HG02870 (cell line): Measurements from ENCODE around the gene NOP56.

Experiments
- ATAC-seq: cut with Tn5 transposase; IDR thresholded peaks from one replicate; pipeline ENCODE4 v1.9.1; 2021; ENCODE audit warnings: mild to moderate bottlenecking, moderate library complexity; ENCODE audit not compliant: unreplicated experiment

The NOP56 gene

DNA sequence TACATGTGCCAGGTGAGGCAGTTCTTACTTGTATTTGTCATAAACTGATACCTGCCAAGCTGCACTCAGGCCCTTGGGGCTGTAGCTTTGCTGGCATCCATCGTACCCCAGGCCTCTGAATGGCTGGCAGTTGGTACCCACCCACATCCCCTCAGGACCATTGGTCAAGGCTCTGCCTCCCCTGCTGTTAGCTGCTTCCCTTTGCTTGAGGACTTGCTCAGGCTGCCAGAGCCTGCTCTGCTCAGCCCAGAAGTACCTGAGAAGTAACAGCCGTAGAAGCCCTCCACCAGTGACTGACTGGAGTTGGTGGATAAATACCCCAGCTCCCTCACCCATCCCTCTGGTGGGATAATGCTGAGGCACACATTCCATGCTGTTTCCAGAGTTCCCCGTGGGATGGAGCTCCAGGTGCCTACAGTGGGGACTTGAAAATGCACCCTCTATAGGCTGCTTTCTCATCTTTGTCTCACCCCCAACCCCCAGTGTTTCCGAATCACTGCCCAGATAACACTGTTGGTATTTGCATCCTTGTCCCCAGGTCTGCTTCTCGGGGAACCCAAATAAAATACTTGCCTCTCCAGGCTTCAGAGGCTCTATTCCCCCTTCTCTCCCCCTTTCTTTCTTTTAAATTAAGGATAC is 47.5 kb downstream of the NOP56 start:
- ATAC-seq, result no peak

DNA sequence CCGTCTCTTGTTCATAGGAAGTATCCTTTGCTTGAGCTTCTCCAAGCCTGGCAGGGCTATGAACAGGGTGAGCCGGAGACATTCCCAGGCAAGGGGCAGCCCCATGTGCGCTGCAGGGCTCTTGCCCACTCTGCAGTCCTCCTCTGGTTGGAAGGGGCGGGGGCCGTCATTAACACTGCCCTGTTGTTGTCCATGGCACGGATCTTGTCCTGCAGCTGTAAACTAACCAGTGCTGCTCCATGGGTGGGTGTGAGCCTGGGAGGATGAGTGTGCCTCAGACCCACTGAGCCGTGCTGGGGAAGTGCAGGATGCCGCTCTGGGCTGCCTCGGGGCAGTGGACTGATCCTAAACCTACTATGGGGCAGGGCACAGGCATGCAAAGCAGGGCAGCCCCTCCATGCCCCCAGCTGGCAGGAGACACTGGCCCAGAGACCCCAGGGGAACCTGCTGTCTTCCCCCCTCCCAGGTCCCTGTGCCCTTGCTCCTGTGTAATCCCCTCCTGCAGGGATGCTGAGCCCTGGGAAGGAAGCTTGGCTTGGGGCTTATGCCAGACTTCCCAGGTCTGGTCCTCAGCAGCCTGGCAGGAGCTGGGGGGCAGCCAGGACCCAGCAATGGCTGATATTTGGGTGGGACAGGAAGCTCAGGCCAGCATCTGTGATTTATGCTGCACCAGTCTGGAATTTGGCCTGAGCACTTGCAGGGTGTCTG is 48.6 kb downstream of the NOP56 start:
- ATAC-seq, result no peak

DNA sequence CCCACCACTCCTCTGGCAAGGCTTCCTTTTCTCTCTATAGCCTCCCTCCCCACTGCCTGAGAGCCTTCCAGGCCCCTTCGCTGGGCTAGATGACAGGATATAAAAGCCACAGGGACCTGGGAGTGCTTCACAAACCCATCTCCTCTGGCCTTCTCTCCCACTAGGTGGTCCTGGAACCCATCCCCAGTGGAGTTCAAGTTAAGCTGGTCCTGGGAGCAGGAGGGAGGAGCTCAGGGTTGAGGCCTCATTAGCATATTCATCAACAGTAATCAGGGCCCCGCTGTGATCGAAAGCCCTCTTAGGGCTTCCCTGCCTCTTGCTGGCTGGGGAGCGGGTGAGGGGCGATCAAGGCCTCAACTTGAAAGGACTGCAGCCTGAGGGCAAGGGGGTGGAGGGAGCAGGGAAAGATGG is 49.2 kb downstream of the NOP56 start:
- no peak for ATAC-seq

DNA sequence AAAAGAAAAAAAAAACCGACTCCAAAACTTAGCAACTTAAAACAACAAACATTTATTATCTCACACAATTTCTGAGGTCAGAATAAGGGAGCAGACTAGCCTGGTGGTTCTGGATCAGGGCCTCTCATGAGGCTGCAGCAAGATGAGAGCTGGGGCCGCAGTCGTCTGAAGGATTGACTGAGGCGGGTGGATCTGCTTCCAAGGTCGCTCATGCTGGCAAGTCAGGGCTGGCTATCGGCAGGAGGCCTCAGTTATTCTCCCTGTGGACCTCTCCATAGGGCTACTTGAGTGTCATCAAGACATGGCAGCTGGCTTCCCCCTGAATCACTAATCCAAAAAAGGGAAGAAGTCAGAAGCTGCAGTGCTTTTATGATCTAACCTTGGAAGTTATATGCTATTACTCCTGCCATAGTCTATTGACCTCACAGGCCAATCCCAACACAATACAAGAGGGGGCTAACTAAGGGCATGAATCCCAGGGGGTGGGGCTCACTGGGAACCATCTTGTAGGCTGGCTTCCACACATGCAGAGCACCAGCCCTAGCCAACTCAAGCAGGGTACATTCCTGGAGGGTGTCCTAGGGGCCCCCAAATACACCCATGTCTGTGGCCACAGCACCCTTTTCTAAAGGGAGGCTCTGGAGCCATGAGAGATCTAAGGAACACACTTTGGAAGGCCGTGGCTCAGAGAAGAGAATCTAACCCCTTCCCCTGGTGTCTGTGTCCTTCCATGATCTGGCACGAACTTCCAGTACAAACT is 51.5 kb downstream of the NOP56 start:
- ATAC-seq, result no peak

DNA sequence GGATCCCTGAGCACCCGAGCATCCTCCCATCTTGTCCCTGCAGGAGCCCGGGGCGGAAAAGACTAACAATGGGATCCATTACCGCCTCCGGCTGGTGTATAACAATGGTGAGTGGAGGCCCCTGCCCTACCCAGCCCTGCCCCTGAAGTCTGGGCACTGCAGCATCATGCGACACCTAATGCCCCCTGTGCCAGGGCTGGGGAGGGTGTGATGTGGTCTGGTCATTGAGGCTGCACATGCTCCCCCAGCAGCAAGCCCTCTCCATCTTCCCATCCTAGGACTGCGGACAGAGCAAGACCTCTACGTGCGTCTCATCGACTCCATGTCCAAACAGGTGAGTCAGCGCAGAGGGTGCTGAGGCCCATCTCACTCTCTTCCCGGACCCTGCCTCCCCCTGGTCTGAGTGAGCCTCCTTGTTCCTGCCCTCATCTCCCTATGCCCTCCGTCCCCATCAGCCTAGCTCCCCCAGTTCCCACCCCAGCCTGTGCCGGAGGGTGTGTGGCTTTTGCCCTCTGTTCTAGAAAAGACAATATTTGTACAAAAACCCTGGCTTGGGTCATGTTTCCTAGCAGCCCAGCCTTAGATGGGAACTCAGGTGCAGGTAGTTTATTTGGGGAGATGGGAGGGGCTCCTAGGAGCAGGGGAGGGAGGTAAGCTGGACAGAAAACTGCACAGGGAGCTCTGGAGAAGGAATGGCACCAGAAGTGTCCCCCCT is 53.7 kb downstream of the NOP56 start:
- ATAC-seq, result no peak

DNA sequence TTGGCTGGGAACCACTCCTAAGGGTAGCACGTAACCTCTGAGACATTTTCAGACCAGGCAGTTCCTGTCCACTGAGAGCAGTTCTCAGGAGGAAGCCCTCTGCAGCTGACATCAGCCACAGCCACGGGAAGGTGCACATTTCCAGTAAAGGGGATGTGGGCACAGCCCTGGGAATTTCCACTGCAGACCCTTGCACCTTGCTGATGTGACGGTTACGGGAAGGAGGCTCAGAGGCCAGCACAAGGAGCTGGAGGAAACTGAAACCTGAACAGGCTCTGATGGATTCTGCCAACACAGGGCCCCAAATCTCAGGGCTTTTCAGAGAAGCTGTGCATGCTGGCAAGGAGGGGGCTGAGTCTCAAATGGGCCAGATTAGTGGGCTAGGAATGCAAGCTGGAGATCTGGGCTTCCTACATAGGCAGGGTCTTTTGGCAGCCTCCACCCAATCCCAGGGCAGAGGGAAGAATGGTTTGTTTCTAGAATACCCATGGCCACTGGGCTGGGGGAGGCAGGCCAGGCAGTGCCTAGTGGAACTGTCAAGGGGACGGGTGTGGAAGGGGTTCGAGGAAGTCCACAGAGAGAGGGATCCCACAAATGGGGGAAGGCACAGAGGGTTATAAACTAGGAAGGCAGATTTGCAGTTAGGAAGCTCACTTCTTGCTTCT is 54.4 kb downstream of the NOP56 start:
- ATAC-seq, result no peak

DNA sequence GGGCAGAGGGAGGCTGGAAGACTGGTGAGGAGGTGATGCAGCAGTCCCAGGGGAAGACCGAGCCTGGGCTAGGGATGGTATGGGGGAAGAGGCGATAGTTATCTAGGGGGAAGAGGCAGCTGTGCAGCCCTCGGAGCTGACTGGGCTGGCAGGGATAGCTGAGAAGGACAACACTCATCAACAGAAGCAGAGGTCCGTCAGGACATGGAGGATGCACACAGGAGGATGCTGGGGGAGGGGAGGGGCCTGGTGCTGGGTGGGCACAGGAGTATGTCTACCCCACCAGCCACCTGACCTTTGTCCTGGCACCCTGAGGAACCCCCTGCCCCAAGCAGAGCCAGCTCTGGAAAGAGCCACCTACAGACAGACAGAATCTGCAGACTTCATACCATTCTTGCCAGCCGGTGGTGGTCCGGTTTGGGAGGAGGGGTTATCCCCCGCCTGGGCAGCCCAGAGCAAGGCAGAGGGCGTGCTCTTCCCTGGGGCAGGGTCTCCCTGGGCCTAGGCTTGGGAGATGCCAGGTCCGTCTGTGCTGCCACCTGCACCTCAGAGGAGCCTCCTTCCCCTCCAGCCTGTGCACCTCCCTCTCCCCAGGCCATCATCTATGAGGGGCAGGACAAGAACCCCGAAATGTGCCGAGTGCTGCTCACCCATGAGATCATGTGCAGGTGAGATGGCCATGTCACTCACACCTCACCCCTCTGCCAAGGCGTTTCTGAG is 55.1 kb downstream of the NOP56 start:
- ATAC-seq, result no peak
